Neural progenitor cell (in vitro differentiated cells): ENCODE measurements around the gene PUM2.

Experiments
- EZH2 ChIP-seq: fragments of 200-600 bp; sonication (generic); IDR thresholded peaks from 2 replicates; pipeline ENCODE4 v1.6.1; 2017; ENCODE audit warnings: antibody characterized with exemption, mild to moderate bottlenecking, moderate library complexity
- EZH2phosphoT487 ChIP-seq: fragments of 200-600 bp; sonication (generic); IDR thresholded peaks from 2 replicates; pipeline ENCODE4 v1.6.1; 2017; ENCODE audit warnings: antibody characterized with exemption
- TF ChIP-seq, protein P1 (sequence below): fragments of 200-600 bp; sonication (generic); IDR thresholded peaks from 2 replicates; pipeline ENCODE4 v1.5.1; 2017; ENCODE audit warnings: antibody characterized with exemption, mild to moderate bottlenecking

DNA sequence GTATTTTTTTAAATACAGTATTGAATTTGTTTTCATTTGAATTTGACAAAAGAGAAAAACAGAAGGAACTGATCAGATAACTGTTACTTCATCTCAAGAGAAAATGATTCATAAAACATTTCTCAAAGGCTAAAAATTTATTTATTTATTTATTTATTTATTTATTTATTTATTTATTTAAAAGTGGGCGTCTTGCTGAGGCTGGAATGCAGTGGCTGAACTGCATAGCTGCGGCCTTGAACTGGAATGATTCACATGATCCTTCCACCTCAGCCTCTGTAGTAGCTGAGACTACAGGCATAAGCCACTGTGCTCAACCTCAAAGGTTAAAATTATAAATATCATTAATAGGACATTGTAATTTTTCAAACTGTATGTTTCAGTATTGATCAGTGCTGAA lies 4.5 kb upstream of the PUM2 start:
- TF ChIP-seq, protein P1, sequence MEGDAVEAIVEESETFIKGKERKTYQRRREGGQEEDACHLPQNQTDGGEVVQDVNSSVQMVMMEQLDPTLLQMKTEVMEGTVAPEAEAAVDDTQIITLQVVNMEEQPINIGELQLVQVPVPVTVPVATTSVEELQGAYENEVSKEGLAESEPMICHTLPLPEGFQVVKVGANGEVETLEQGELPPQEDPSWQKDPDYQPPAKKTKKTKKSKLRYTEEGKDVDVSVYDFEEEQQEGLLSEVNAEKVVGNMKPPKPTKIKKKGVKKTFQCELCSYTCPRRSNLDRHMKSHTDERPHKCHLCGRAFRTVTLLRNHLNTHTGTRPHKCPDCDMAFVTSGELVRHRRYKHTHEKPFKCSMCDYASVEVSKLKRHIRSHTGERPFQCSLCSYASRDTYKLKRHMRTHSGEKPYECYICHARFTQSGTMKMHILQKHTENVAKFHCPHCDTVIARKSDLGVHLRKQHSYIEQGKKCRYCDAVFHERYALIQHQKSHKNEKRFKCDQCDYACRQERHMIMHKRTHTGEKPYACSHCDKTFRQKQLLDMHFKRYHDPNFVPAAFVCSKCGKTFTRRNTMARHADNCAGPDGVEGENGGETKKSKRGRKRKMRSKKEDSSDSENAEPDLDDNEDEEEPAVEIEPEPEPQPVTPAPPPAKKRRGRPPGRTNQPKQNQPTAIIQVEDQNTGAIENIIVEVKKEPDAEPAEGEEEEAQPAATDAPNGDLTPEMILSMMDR = no peak
- TF ChIP-seq EZH2 (no peak), EZH2phosphoT487 (no peak)
